Smooth muscle cell of bladder (primary cell): ENCODE results near the gene ZNF484. TPM values are rescaled to one million over a fixed set of nuclear protein-coding genes. Genes with fewer than 3 reads are reported as not detected.

Experiments
- total RNA-seq: library from RNA; depleted of rRNA; stranded (reverse); fragments of >200 nt; gene quantifications from 2 replicates; pipeline ENCODE4 v1.2.3, GENCODE V29; 2014

Gene ZNF484
- total RNA-seq, result 10.5 and 12.3 TPM in 2 replicates

GRCh38 chr9:92877531-92878430 is at the start of gene ZNF484:
ZNF484 (minus strand) TSS chr9:92878038; CDS start chr9:92875029, 3,009 bp downstream.

Other genes starting within 250 kb of the ZNF484 start
- 12.1 and 13.9 TPM in 2 replicates for gene IPPK, start 207.9 kb downstream of the ZNF484 start, total RNA-seq
- 32.9 and 42.6 TPM in 2 replicates for gene BICD2, start 113.2 kb downstream of the ZNF484 start, total RNA-seq
- not detected in 2 replicates for gene FGD3, start 69.5 kb upstream of the ZNF484 start, total RNA-seq
- 1.1 and 1.6 TPM in 2 replicates for gene SUSD3, start 180.7 kb upstream of the ZNF484 start, total RNA-seq
- 34.3 and 39.7 TPM in 2 replicates for gene CARD19, start 218.2 kb upstream of the ZNF484 start, total RNA-seq